Suprapubic skin (tissue), 4 donors: ENCODE data around the gene TRMT11.
A peak's percentile ranks its signal among the peaks of the same experiment; 100 is the strongest.

ENCODE experiments used
- CTCF ChIP-seq, 2 donors: fragments of 200-600 bp in 1 of 2; fragments of 450-650 bp in 1 of 2; sonication (generic) in 1 of 2; IDR thresholded peaks; one replicate each; pipeline ENCODE4 v1.5.1; 2016 to 2019; ENCODE audit warnings: antibody characterized with exemption in 2 of 2, mild to moderate bottlenecking in 1 of 2, moderate library complexity in 1 of 2
- EP300 ChIP-seq: sonication (generic); formaldehyde crosslinking; IDR thresholded peaks from one replicate; pipeline ENCODE4 v1.6.1; 2017; ENCODE audit warnings: antibody characterized with exemption
- POLR2A ChIP-seq, 2 donors: fragments of 450-650 bp; IDR thresholded peaks; one replicate each; pipeline ENCODE4 v1.6.1; 2017; ENCODE audit warnings: antibody characterized with exemption in 2 of 2, mild to moderate bottlenecking in 2 of 2, moderate library complexity in 2 of 2
- POLR2AphosphoS5 ChIP-seq, 3 donors: sonication (generic); formaldehyde crosslinking; IDR thresholded peaks; one replicate each; pipeline ENCODE4 v1.6.1; 2017; ENCODE audit warnings: antibody characterized with exemption in 3 of 3

- TF ChIP-seq CTCF (IDR thresholded peaks at IDR 0.05), result peak; percentile 91 to 92
- TF ChIP-seq POLR2A (IDR thresholded peaks at IDR 0.05), result no peak
- no peak for TF ChIP-seq EP300
- no peak for TF ChIP-seq POLR2AphosphoS5 (IDR thresholded peaks at IDR 0.05)
Observed at GRCh38 chr6:125995972-125996580, 9.7 kb downstream of the TRMT11 start.
